Colonic mucosa (tissue), 4 donors: ENCODE results near the gene RAB9A. TPM values are rescaled to one million over a fixed set of nuclear protein-coding genes. Genes with fewer than 3 reads are reported as not detected.
A peak's percentile ranks its signal among the peaks of the same experiment; 100 is the strongest.

Experiments used
- DNase-seq: peaks from one replicate; pipeline ENCODE4 v3.0.0-alpha.2; 2020
- H3K27ac ChIP-seq: fragments of 200-600 bp; one replicate; pipeline ENCODE4 v1.8.0; 2021
- H3K27me3 ChIP-seq: fragments of 200-600 bp; one replicate; pipeline ENCODE4 v1.8.0; 2021
- H3K36me3 ChIP-seq: fragments of 200-600 bp; one replicate; pipeline ENCODE4 v1.8.0; 2021
- H3K4me1 ChIP-seq: fragments of 200-600 bp; one replicate; pipeline ENCODE4 v1.8.0; 2021; ENCODE audit warnings: mild to moderate bottlenecking
- H3K4me3 ChIP-seq: fragments of 200-600 bp; one replicate; pipeline ENCODE4 v1.8.0; 2021
- H3K9ac ChIP-seq, 2 donors: one replicate each; pipeline ENCODE4 v1.7.0; 2013; ENCODE audit warnings: control low read depth in 2 of 2, low read depth in 2 of 2, low read length in 2 of 2
- H3K9me3 ChIP-seq: fragments of 200-600 bp; one replicate; pipeline ENCODE4 v1.8.0; 2021
- CTCF ChIP-seq: fragments of 200-600 bp; IDR thresholded peaks from one replicate; pipeline ENCODE4 v1.8.0; 2022; ENCODE audit warnings: antibody characterized with exemption, mild to moderate bottlenecking
- intact Hi-C: fragments of 100-400 bp; cut with DNase I; formaldehyde crosslinking; loops from one replicate; pipeline ENCODE4 v1.14.1; 2022
- total RNA-seq, 2 donors: library from RNA; stranded (reverse); fragmentation: NEBNext Ultra II Directional in 1 of 2; extraction: Animal tissue kit (Norgen Biotek cat#: 25700) in 1 of 2; gene quantifications; one replicate each; pipeline ENCODE4 v1.2.1, GENCODE V29; 2021
- donor health status: healthy.
- donor health status: DM: no; HTN: no; CAD: no.
- donor health status: DM: no; HTN: no; CAD: no.

The RAB9A gene
- total RNA-seq, 2 donors from 2014 or later: 23.0 to 67.1 TPM

- Histone ChIP-seq H3K4me3 (no peak overlapping the region), H3K27ac (no peak overlapping the region), H3K36me3 (no peaks in the 10 kb centered on the region), H3K9ac (no peak overlapping the region), H3K27me3 (peaks cover 7% of the 10 kb centered on the region), H3K4me1 (no peaks in the 10 kb centered on the region), H3K9me3 (no peaks in the 10 kb centered on the region)
- intact Hi-C loops: no loop called here
- DNase-seq: no peak
- TF ChIP-seq CTCF: no peak
Observed at GRCh38 chrX:13685126-13685763, 3.7 kb upstream of the RAB9A start.

- no peak for TF ChIP-seq CTCF
- Histone ChIP-seq H3K4me1 (no peaks in the 10 kb centered on the region), H3K4me3 (no peak overlapping the region), H3K9ac (no peak overlapping the region), H3K36me3 (no peaks in the 10 kb centered on the region), H3K9me3 (no peaks in the 10 kb centered on the region), H3K27ac (no peak overlapping the region), H3K27me3 (peaks cover 7% of the 10 kb centered on the region)
- intact Hi-C loops: no loop called here
- DNase-seq: no peak
Observed at GRCh38 chrX:13687203-13687602, 1.7 kb upstream of the RAB9A start.

GRCh38 chrX:13688384-13688957, 457 bp upstream of the RAB9A start:
- intact Hi-C loops: no loop called here
- peak overlapping the region; percentile 33 to 90 for H3K9ac ChIP-seq
- TF ChIP-seq CTCF: no peak
- peak overlapping the region; percentile 85 for H3K27ac ChIP-seq
- no peaks in the 10 kb centered on the region for H3K9me3 ChIP-seq
- peaks cover 7% of the 10 kb centered on the region for H3K27me3 ChIP-seq
- peak overlapping the region; percentile 58 for H3K4me3 ChIP-seq
- H3K4me1 ChIP-seq: no peaks in the 10 kb centered on the region
- no peaks in the 10 kb centered on the region for H3K36me3 ChIP-seq
- no peak for DNase-seq

GRCh38 chrX:13689741-13690211, 848 bp downstream of the RAB9A start:
- intact Hi-C loops: no loop called here

GRCh38 chrX:13690836-13691235, 1.9 kb downstream of the RAB9A start:
- intact Hi-C loops: no loop called here
- peak overlapping the region in 1 of 2 donors; percentile 90 for H3K9ac ChIP-seq
- H3K36me3 ChIP-seq: no peaks in the 10 kb centered on the region
- H3K4me1 ChIP-seq: no peaks in the 10 kb centered on the region
- H3K4me3 ChIP-seq: peak overlapping the region; percentile 58
- TF ChIP-seq CTCF: no peak
- peaks cover 7% of the 10 kb centered on the region for H3K27me3 ChIP-seq
- no peak overlapping the region for H3K27ac ChIP-seq
- no peaks in the 10 kb centered on the region for H3K9me3 ChIP-seq
- DNase-seq: no peak

More at GRCh38 chrX:13689741-13690211, 848 bp downstream of the RAB9A start:
- Histone ChIP-seq H3K4me1 (no peaks in the 10 kb centered on the region), H3K4me3 (peak overlapping the region; percentile 58), H3K9ac (peak overlapping the region; percentile 81 to 90), H3K27ac (peak overlapping the region; percentile 85), H3K9me3 (no peaks in the 10 kb centered on the region), H3K27me3 (peaks cover 7% of the 10 kb centered on the region), H3K36me3 (no peaks in the 10 kb centered on the region)
- TF ChIP-seq CTCF: no peak
- DNase-seq: no peak
